C4-2B (cell line): ENCODE data around the gene ORAI3.

Experiments
- H3K27ac ChIP-seq: fragments of 450-650 bp; 2 replicates; pipeline ENCODE4 v1.5.1; 2017
- CTCF ChIP-seq: fragments of 450-650 bp; conservative IDR thresholded peaks from 2 replicates; pipeline ENCODE4 v1.5.1; 2017; ENCODE audit warnings: mild to moderate bottlenecking
- ZFX ChIP-seq: fragments of 450-650 bp; IDR thresholded peaks from 2 replicates; pipeline ENCODE4 v1.6.1; 2017

The ORAI3 gene

GRCh38 chr16:30956601-30957455, 8.0 kb downstream of the ORAI3 start:
- TF ChIP-seq CTCF (peak; percentile 43), ZFX (no peak)
- H3K27ac ChIP-seq = peak overlapping the region; percentile 97

- TF ChIP-seq ZFX = peak; percentile 39; the same call in 1 of the 2 replicates
- TF ChIP-seq CTCF = no peak
Observed at GRCh38 chr16:30957456-30958174, 8.7 kb downstream of the ORAI3 start, which contains the start of gene SETD1A. SETD1A (plus strand) TSS chr16:30957754; CDS start chr16:30958732, 978 bp downstream.

GRCh38 chr16:30958175-30959079, 9.6 kb downstream of the ORAI3 start:
- TF ChIP-seq CTCF = no peak
- TF ChIP-seq ZFX = no peak
- peak overlapping the region; percentile 97 for H3K27ac ChIP-seq

More at GRCh38 chr16:30957456-30958174, 8.7 kb downstream of the ORAI3 start, which contains the start of gene SETD1A:
- H3K27ac ChIP-seq = peak within 1 kb of the TSS; percentile 97

GRCh38 chr16:30961384-30961783, 12.5 kb downstream of the ORAI3 start:
- TF ChIP-seq CTCF = no peak
- TF ChIP-seq ZFX = no peak

GRCh38 chr16:30963925-30964511, 15.2 kb downstream of the ORAI3 start:
- TF ChIP-seq CTCF (no peak), ZFX (no peak)
- no peak overlapping the region for H3K27ac ChIP-seq

More at GRCh38 chr16:30961384-30961783, 12.5 kb downstream of the ORAI3 start:
- H3K27ac ChIP-seq = no peak overlapping the region

- TF ChIP-seq CTCF (no peak), ZFX (no peak)
- no peak overlapping the region for H3K27ac ChIP-seq
Observed at GRCh38 chr16:30964574-30965226, 15.8 kb downstream of the ORAI3 start.
